ENCODE measurements around the gene ELAC2.

DNA sequence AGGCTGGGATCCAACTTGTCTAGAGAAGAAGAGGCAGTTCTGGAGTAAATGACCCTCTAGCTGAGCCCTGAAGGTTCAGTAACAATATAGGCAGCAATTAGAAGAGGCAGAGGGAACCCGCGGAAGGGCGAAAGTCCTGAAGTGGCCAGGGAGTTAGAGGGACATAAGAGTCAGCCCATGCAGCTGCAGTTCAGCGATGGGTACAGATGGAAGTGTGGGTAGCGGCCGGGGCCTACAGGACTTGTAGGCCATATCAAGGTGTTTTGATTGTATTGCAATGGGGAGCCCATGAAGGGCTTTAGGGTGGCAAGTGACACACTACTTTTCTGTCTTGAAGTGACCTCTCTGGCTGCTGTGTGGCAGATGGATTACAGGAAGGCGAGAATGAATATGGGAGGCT, 3.0 kb downstream of the ELAC2 start:
- TF ChIP-seq EGR1 (IDR thresholded peaks at IDR 0.05) (no peak), EP300 (IDR thresholded peaks at IDR 0.05; ENCODE audit: borderline replicate concordance) (no peak), TCF12 (IDR thresholded peaks at IDR 0.05; ENCODE audit: low read depth) (no peak), TEAD4 (IDR thresholded peaks at IDR 0.05) (no peak), YY1 (IDR thresholded peaks at IDR 0.05; ENCODE audit: low read depth) (no peak), NFIC (IDR thresholded peaks at IDR 0.05) (no peak), CEBPB (IDR thresholded peaks at IDR 0.05) (no peak), CREB1 (IDR thresholded peaks at IDR 0.05; ENCODE audit: low read depth) (no peak), FOXM1 (IDR thresholded peaks at IDR 0.05; ENCODE audit: borderline replicate concordance, low read depth) (no peak)
- TF ChIP-seq, protein P1, sequence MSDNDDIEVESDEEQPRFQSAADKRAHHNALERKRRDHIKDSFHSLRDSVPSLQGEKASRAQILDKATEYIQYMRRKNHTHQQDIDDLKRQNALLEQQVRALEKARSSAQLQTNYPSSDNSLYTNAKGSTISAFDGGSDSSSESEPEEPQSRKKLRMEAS (IDR thresholded peaks at IDR 0.05): no peak
- TF ChIP-seq, protein P2, sequence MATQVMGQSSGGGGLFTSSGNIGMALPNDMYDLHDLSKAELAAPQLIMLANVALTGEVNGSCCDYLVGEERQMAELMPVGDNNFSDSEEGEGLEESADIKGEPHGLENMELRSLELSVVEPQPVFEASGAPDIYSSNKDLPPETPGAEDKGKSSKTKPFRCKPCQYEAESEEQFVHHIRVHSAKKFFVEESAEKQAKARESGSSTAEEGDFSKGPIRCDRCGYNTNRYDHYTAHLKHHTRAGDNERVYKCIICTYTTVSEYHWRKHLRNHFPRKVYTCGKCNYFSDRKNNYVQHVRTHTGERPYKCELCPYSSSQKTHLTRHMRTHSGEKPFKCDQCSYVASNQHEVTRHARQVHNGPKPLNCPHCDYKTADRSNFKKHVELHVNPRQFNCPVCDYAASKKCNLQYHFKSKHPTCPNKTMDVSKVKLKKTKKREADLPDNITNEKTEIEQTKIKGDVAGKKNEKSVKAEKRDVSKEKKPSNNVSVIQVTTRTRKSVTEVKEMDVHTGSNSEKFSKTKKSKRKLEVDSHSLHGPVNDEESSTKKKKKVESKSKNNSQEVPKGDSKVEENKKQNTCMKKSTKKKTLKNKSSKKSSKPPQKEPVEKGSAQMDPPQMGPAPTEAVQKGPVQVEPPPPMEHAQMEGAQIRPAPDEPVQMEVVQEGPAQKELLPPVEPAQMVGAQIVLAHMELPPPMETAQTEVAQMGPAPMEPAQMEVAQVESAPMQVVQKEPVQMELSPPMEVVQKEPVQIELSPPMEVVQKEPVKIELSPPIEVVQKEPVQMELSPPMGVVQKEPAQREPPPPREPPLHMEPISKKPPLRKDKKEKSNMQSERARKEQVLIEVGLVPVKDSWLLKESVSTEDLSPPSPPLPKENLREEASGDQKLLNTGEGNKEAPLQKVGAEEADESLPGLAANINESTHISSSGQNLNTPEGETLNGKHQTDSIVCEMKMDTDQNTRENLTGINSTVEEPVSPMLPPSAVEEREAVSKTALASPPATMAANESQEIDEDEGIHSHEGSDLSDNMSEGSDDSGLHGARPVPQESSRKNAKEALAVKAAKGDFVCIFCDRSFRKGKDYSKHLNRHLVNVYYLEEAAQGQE (IDR thresholded peaks at IDR 0.05; ENCODE audit: low read depth): no peak

Measured in Ishikawa (cell line).